HG03039 (cell line): ENCODE measurements around the gene ADCY3.
"Not testable (repeated sequence)": the region's sequence is repeated elsewhere in the genome, so short reads cannot be mapped to it uniquely, and the experiment has no call there.

Experiments
- ATAC-seq: cut with Tn5 transposase; IDR thresholded peaks from one replicate; pipeline ENCODE4 v1.9.1; 2021; ENCODE audit warnings: mild to moderate bottlenecking, moderate library complexity; ENCODE audit not compliant: unreplicated experiment

The ADCY3 gene

DNA sequence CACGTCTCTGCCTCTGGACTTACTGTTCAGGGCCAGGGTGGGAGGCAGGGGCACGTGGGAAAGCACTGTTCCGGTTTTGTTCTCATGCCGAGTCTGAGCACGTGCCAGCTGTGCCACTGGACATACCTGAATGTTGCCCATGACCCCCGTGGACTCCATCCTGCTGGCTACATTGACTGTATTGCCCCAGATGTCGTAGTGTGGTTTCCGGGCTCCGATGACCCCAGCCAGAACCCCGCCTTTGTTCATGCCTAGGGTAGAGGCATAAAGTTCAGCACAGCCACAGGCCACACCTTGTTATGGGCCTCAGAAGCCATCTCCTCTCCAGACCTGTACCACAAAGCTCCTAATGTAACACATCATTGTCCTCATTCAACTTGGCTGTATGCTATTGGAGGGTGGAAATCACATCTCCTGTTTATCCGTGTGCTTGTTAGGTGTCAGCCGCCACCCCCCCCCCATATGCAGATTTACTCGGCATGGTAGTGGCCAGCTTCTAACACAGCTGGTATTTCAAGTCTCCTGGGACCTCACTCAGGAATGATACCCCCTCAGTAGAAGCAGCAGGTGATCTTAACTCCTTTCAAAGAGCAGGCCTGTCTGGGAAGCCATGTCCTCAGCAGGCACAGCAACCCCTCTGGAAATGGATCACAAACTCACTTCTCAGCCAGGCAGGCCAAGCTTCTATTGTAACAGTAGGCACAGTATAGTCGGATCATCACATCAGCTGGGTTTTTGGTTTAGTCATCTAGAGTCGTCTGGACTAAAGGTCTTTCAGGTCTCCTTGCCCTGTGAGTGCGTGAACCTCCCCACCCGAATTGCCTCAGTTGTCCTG is 99.2 kb downstream of the ADCY3 start:
- ATAC-seq, result no peak

DNA sequence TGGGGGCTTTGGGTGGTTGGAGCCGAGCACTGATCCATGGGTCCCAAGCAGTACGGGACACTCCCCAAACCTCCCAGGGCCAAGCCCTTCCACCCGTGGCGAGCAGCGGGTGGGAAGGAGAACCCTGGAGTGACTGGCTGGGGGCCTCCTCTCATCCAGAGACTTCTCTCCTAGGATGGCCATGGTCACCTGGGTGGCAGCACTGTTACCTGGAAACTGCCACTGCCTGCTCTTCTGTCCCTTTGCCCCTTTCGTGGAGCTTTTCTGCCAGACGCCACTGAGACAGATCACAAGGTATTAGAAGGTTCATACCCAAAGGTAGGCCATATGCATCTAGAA is 99.9 kb downstream of the ADCY3 start:
- ATAC-seq, result no peak

DNA sequence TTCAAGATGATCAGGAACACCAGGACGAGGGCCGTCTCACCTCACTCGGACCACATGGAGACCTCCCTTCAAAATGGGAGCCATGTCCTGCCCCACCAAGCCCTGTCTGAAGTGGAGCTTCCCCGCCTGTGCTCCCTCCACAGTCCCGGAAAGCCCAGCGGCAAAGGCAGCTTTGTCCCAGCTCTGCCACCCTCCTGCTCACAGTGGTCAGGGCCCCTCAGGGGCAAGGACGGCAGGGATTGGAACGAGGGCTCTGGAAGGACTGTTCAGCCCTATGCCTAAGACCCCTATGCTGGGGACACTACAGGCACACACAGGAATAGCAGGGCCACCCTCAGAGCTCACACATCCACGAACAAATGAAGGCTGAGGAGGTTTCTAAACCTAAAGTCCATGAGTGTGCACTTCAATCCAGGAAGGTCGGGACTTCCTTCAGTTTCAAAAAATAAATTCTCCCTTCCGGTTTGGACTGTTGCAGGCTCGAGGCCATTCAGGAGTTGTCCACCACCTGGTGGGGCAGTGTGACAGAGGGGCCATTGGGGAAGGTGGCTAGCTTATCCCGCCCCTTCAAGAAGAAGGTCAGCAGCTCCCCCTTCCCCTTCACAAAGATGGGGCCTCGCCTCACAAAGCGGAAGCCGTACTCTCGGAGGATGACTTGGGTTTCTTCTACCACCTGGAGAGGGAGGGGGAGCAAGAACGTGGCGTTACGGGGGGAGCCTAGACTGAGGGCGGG is 100.4 kb downstream of the ADCY3 start:
- no peak for ATAC-seq

DNA sequence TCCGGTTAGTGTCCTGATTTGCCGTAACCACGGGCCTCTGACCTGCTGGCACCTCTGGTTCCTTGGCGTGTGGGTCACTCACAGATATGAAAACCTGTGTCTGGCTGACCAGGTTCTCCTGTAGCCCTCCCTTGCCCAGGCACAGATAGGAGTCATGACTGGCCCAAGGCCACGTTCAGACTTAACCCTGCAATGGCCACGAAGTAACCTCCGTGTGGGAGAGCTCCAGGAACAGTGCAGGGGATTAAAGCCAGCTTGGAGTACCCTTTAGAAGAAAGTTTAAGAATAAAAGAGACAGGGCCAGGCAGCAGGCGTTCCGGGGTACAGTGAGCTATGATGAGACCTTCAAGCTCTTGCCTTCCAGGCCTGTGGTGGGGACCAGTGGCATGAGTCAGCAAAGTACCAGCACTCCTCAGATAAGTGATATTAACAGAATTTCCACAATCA is 101.3 kb downstream of the ADCY3 start:
- ATAC-seq, result no peak

DNA sequence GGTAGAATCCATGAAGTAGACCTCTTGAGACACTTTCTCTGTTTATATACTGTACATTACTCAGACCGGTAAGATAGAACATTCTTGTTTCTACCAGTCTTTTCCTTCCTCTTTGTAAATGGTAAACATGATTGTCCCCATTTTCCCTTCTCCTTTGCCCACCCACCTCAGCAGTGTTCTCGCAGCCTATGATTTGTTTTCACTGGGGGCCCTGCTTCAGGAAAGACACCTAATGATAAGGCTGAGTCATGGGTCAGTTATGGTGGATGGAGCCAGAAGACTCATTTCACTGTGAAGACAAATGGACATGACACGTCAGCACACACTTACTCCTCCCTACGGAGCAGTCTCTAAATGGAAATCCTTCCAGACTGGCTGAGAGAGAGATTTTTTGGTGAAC is 103.2 kb downstream of the ADCY3 start:
- ATAC-seq, result no peak

DNA sequence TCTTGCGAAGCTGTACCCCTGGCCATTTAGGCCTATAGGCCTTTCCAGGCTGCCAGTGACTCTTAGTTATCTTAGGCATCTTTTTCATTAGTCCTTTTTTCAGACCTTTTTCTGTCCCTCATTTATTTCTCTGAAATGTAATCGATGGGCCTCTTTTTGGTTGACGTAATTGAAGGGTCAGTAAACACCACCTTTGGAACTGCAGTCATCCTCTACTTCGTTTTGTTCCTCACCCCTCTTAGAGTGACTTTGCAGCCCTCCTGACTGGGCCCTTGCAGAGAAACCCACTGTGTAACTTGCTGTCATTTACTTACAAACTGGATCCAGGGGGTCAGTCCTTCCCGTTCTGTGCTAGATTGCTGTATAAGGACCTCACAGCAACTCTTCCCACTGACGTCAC is 103.6 kb downstream of the ADCY3 start:
- ATAC-seq, result no peak

DNA sequence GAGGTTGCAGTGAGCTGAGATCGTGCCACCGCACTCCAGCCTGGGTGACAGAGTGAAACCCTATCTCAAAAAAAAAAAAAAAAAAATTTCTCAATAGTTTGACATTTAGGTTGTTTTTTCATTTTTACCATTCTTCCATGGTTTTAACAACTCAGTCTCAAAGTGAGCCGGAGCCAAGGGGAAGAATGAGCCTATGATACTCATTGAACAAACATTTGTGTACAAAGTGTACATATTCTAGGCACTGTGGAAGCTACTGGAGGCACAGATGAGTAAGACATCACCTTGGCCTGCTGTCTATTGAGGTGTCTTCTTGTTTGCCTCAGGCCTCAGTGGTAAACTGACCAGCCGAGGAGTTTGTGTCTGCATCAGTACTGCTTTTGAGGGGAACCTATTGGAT is 104.9 kb downstream of the ADCY3 start:
- ATAC-seq, result no peak

DNA sequence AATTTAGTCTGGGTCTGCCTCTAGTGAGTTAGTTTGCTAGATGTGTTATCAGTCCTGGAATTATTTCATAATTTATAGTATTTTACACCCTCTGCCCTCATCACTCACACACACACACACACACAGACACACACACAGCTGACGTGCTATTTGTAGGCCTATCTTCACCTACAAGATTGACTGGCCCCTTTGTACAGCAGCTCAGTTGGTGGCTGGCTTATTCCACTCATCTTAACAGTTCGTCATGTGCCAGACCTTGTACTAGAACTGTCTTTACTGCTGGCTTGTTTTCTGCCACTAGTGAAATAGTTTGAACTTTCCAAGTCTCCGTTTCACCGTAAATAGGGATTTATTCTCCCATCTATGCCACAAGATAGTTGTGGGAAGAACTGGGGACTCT is 105.5 kb downstream of the ADCY3 start:
- ATAC-seq, result no peak

DNA sequence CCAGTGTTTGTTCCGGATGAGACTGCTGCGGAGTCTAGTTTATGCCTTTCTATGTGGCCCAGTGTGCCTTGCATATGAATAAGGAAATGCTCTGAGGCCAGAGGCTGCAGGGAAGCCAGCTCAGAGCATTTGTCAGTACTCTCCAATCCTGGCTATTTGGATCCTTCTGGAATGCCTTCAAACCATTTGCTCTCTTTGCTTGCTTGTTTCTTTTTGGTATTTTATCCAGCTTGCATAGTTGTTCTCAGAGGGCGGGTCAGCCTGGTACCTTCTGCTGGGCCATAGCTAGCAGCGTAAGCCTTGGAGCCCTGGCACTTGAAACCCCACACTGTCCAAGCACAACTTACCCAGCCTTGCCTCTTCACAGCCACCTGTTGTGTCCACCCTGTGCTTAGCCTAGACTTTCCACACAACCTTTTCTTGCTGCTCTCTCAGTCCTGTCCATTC is 106.3 kb downstream of the ADCY3 start:
- ATAC-seq, result no peak

DNA sequence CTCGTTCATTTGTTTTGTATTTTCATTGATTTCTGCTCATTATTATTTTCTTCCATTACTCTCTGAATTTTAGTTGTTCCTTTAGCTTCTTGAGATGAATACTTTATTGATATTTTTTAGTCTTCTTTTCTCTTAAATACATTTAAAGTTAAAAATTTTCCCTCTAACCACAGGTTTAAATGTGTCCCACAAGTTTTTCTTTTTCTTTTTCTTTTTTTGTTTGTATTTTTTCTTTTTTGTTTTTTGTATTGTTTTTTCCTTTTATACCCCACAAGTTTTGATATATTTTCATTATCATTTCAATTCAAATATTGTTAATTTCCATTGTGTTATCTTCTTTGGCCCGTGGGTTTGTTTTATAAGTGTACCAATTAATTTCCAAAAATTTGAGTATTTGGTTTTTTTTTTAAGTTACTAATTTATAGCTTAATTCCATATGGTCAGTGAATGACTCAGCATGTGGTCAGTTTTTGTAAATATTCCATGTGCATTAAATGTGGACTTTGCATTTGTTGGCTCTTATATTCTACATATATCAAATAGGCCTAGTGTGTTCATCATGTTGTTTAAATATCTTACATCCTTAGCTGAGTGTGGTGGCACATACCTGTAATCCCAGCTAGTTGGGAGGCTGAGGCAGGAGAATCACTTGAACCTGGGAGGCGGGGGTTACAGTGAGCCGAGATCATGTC is 110.6 kb downstream of the ADCY3 start:
- ATAC-seq, result no peak

DNA sequence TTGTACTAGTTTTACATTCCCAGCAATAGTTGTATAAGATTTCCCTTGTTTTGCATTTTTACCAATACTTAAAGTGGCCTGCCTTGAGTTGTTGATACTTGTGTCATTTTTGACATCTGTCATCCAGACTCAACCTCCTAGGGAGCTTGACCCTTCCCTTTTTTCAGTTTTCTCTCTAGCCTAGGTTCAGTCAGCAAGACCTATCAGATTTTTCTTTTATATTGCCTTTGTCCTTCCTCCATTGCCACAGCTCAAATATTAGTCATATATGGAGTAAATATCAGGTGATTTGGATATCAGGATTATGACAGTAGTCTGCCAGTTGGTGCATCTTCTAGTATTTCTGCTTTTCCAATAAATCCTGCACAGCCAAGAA is 113.4 kb downstream of the ADCY3 start:
- no peak for ATAC-seq

DNA sequence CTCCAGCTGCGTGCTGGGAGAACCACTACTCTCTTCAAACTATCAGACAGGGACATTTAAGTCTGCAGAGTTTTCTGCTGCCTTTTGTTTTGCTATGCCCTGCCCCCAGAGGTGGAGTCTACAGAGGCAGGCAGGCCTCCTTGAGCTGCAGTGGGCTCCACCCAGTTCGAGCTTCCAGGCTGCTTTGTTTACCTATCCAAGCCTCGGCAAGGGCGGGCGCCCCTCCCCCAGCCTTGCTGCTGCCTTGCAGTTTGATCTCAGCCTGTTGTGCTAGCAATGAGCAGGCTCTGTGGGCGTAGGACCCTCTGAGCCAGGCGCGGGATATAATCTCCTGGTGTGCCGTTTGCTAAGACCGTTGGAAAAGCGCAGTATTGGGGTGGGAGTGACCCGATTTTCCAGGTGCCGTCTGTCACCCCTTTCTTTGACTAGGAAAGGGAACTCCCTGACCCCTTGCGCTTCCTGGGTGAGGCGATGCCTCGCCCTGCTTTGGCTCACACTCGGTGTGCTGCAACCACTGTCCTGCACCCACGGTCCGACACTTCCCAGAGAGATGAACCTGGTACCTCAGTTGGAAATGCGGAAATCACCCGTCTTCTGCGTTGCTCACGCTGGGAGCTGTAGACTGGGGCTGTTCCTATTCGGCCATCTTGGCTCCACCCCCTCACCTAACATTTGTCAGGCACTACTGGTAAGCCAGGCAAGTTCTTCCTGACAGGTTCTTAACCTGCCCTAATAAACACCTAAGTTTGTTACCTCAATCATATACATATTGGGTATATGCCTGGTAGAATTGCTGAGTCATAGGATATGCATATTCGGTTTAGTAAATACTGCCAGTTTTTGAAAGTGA is 114.0 kb downstream of the ADCY3 start:
- not testable (repeated sequence) for ATAC-seq

DNA sequence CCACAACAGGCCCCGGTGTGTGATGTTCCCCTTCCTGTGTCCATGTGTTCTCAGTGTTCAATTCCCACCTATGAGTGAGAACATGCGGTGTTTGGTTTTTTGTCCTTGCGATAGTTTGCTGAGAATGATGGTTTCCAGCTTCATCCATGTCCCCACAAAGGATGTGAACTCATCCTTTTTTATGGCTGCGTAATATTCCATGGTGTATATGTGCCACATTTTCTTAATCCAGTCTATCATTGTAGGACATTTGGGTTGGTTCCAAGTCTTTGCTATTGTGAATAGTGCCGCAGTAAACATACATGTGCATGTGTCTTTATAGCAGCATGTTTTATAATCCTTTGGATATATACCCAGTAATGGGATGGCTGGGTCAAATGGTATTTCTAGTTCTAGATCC is 119.5 kb downstream of the ADCY3 start:
- ATAC-seq, result not testable (repeated sequence)

DNA sequence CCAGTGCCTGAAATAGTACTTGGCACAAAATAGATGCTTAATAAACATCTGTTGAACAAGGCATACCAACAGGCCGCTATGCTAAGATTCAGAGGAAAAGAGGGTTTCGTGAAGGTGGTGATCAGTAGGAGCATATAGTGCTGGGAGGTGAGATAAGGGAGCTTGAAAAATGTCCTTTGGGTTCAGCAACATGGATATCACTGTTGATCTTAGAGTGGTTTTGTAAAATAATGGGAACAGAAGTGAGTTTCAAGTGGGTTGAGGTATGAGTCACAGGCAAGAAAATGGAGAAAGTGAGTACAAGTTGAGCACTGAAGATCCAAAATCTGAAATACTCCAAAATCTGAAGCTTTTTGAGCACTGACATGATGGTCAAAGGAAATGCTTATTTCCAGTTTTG is 122.4 kb downstream of the ADCY3 start:
- no peak for ATAC-seq

DNA sequence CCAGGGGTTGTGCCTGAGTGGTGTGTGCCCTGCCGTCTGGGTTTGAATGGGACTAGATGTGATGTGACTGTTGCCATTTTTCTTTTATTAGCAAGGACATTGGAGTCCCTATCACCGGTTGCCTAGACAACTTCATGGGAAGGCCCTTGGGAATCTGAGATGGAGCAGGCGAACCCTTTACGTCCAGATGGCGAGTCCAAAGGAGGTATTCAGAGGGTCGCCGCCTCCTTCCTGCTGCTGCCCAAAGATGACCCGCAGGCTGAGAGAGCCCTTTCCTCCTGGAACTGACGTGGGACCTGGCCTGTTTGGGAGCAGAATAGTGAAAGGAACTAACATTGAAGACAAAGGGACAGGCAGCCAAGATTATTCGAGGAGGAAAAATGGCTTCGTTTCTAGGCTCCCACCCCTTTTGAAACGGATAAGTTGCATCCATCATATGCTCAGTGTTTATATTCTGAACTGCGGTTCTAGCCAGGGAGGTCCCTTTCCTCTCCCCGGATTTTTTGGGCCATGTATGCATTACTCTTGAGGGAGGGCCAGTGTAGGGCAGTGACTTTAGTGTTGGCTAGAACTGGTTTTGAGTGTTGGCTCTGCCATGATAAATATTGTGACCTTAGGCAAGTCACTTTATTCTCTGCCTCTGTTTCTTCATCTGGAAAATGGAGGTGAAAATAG is 126.1 kb downstream of the ADCY3 start:
- no peak for ATAC-seq

DNA sequence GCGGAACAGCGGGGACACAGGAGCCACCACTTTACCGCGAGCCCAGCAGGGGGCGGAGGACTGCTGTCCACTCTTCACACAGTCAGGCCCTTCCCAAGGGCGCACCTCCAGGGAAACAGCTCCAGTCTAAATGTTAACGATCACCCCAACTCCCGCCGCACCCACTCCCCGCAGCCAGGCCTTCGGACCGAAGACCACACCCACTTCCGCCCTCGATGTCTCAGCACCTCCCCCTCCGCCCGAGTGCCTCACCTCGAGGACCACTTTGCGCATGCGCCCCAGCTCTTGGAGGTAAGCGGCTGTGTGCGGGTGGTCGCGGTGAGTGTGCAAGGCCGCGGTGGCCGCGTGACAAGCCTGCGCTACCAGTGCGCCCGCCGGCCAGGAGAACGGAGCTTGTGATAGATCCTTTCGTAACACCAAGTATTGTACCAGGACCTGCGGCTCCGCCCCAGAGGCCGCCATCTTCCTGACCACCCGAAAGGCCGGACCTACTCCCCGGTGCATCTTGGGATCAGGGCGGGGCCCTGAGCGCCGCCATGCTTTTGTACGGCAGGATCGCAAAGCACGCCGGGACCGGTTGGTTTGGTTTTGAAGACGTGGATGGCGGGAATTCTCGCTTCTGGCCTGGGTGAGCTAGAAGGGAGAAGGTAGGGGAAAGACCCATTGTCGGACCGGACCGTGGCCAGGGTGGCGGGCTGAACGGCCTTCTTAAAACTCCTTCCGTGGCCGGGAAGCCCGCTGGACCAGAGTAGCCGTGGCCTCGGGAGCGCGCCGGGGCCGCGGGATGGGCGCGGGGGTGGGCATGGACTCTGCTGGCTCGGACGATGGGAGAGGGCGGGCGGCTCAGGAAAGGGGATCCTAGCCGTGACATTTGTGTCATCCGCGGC is 126.9 kb downstream of the ADCY3 start, which contains the start of the genes CENPO and PTRHD1:
Gene CENPO, plus strand, starts transcription at position 552 of the 887 bp plus-strand sequence. CDS start 495 bp downstream, outside the sequence.
Gene PTRHD1, minus strand, starts transcription at position 518 of the 887 bp plus-strand sequence. Its CDS starts 14 bp downstream, at position 504.
- peak; percentile 83 for ATAC-seq

DNA sequence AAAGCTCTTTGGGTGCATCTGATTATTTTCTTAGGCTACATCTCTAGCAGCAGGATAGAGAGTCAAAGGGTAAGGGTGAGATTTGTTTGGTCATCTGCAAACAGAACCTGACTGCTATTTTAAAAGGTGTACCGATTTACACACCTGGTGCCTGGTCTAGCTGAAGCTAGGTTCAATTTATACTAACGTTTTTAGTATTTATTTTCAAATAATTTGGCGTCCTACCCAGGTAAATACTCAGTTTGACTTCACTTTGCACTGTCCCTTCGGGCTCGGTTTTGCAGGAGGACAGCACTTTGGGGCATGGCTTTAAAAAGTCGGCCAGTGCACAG is 127.5 kb downstream of the ADCY3 start:
- no peak for ATAC-seq

DNA sequence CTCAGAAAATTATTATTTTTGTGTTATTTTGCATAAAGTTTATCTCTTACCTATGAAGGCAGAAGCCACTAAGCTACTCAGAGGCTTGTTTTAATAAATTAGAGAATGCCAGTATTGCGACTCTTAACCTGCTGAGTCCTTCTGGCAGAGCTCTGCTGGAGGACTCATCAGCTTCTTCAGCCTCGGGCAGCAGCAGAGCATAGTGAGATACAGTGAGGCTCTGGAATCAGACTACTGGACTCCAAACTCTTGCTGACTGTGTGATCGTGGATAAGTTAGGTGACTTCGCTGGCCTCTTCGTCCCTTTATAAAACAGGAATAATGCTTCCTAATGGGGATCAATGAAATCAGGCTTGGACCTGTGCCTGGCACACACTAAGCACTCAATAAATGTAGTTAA is 128.6 kb downstream of the ADCY3 start:
- no peak for ATAC-seq

DNA sequence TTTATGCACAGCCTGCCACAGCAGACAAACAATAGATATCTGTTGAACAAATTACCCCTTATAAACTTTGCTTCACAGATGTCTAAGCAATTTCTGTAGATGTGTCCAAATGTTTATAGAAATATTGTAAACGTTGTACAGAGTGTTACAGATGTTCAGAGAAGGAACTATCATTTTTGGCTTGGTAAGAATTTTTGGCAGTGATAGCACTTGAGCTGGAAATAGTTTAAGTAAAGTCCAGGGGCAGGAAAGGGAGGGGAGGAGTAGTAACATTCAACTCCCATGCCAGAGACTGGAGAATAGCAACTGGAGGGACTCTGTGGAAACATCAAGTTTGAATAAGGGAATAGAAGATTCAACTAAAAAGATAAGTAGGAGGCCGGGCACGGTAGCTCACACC is 131.2 kb downstream of the ADCY3 start:
- ATAC-seq, result no peak
